GM21515 (cell line): ENCODE measurements around the gene ZSWIM4.
"Not testable (repeated sequence)": the region's sequence is repeated elsewhere in the genome, so short reads cannot be mapped to it uniquely, and the experiment has no call there.

Source experiments
- ATAC-seq: cut with Tn5 transposase; IDR thresholded peaks from one replicate; pipeline ENCODE4 v1.9.1; 2021; ENCODE audit not compliant: unreplicated experiment

Gene ZSWIM4

GRCh38 chr19:13794757-13795589 lies at the start of gene ZSWIM4:
ZSWIM4 (plus strand) TSS chr19:13795443; CDS start chr19:13795649, 206 bp downstream.
- ATAC-seq: peak; percentile 91

- no peak for ATAC-seq
Observed at GRCh38 chr19:13747098-13747453, 48.2 kb upstream of the ZSWIM4 start.

GRCh38 chr19:13748169-13748828 lies 46.9 kb upstream of the ZSWIM4 start:
- ATAC-seq: no peak

- ATAC-seq: no peak
Observed at GRCh38 chr19:13751436-13751835, 43.8 kb upstream of the ZSWIM4 start.

- not testable (repeated sequence) for ATAC-seq
Observed at GRCh38 chr19:13753622-13754021, 41.6 kb upstream of the ZSWIM4 start.

GRCh38 chr19:13756210-13756609 lies 39.0 kb upstream of the ZSWIM4 start:
- no peak for ATAC-seq

GRCh38 chr19:13757805-13758772 lies 37.2 kb upstream of the ZSWIM4 start:
- ATAC-seq: no peak

- no peak for ATAC-seq
Observed at GRCh38 chr19:13758795-13759194, 36.4 kb upstream of the ZSWIM4 start.

- ATAC-seq: no peak
Observed at GRCh38 chr19:13761423-13761822, 33.8 kb upstream of the ZSWIM4 start.

GRCh38 chr19:13762635-13763235 lies 32.5 kb upstream of the ZSWIM4 start:
- ATAC-seq: no peak

GRCh38 chr19:13763265-13763664 lies 32.0 kb upstream of the ZSWIM4 start:
- ATAC-seq: no peak

GRCh38 chr19:13764101-13764807 lies 31.0 kb upstream of the ZSWIM4 start, which contains the start of gene MRI1:
MRI1 (plus strand) TSS chr19:13764522; CDS start chr19:13764589, 67 bp downstream.
- no peak for ATAC-seq

- no peak for ATAC-seq
Observed at GRCh38 chr19:13764821-13765394, 30.3 kb upstream of the ZSWIM4 start.

- ATAC-seq: no peak
Observed at GRCh38 chr19:13765395-13766094, 29.7 kb upstream of the ZSWIM4 start.

- ATAC-seq: no peak
Observed at GRCh38 chr19:13766095-13766481, 29.2 kb upstream of the ZSWIM4 start.

- no peak for ATAC-seq
Observed at GRCh38 chr19:13768510-13768909, 26.7 kb upstream of the ZSWIM4 start.

GRCh38 chr19:13770013-13770635 lies 25.1 kb upstream of the ZSWIM4 start:
- ATAC-seq: no peak
